Caco-2 (cell line): ENCODE data around the gene SPRTN. TPM values are rescaled to one million over a fixed set of nuclear protein-coding genes. Genes with fewer than 3 reads are reported as not detected.

Experiments used
- BruUV-seq: library from RNA; stranded (reverse); fragments of 400-500 nt; replicated peaks from 2 replicates; lab custom pipeline; 2021; lab: Mats Ljungman, UMichigan
- CTCF ChIA-PET: fragments of 300-600 bp; sonication (Branson Sonifier 250); formaldehyde crosslinking; loops from one replicate; lab custom pipeline; 2022; ENCODE audit warnings: antibody characterized with exemption; lab: Charles Lee
- POLR2A ChIA-PET: fragments of 300-600 bp; sonication (Branson Sonifier 250); formaldehyde crosslinking; loops from one replicate; lab custom pipeline; 2022; ENCODE audit warnings: antibody characterized with exemption; lab: Charles Lee
- DNase-seq, 2 experiments: peaks; one replicate each; pipeline versions ENCODE4 v3.0.0 to v3.0.0-alpha.2; 2020 to 2022
- H3K27me3 ChIP-seq: replicated peaks from 2 replicates; pipeline ENCODE4 v1.6.0; 2011; ENCODE audit warnings: low read length; ENCODE audit not compliant: control insufficient read depth, insufficient read depth
- H3K36me3 ChIP-seq: 2 replicates; pipeline ENCODE4 v1.5.1; 2011; ENCODE audit warnings: low read length; ENCODE audit not compliant: control insufficient read depth, insufficient read depth
- H3K4me1 ChIP-seq: fragments of 250-450 bp; sonication (Bioruptor Pico); 2 replicates; pipeline ENCODE4 v1.5.1; 2020; ENCODE audit warnings: mild to moderate bottlenecking
- H3K4me3 ChIP-seq: 2 replicates; pipeline ENCODE4 v1.5.1; 2011; ENCODE audit warnings: low read depth, mild to moderate bottlenecking, control low read depth, low read length
- H3K9me3 ChIP-seq: fragments of 250-450 bp; sonication (Bioruptor Pico); 2 replicates; pipeline ENCODE4 v1.5.1; 2020; ENCODE audit warnings: mild to moderate bottlenecking, moderate library complexity
- H3K27ac Mint-ChIP-seq: one replicate; pipeline ENCODE4 v1.8.0; 2022; ENCODE audit warnings: mixed read lengths; ENCODE audit not compliant: unreplicated experiment
- H3K27me3 Mint-ChIP-seq: one replicate; pipeline ENCODE4 v1.8.0; 2022; ENCODE audit warnings: mixed read lengths; ENCODE audit not compliant: insufficient read depth, unreplicated experiment
- H3K36me3 Mint-ChIP-seq: one replicate; pipeline ENCODE4 v1.8.0; 2022; ENCODE audit warnings: mild to moderate bottlenecking, mixed read lengths; ENCODE audit not compliant: insufficient read depth, unreplicated experiment
- H3K4me1 Mint-ChIP-seq: one replicate; pipeline ENCODE4 v1.8.0; 2022; ENCODE audit warnings: low read depth, mixed read lengths; ENCODE audit not compliant: unreplicated experiment
- H3K4me3 Mint-ChIP-seq: one replicate; pipeline ENCODE4 v1.8.0; 2022; ENCODE audit warnings: mild to moderate bottlenecking, moderate library complexity, mixed read lengths; ENCODE audit not compliant: unreplicated experiment
- H3K9me3 Mint-ChIP-seq: one replicate; pipeline ENCODE4 v1.8.0; 2022; ENCODE audit warnings: mixed read lengths; ENCODE audit not compliant: unreplicated experiment
- intact Hi-C: fragments of 100-400 bp; cut with micrococcal nuclease; formaldehyde crosslinking; loops from one replicate; pipeline ENCODE4 v1.10.0; 2022; ENCODE audit not compliant: unreplicated experiment
- total RNA-seq: library from RNA; stranded (reverse); gene quantifications from 2 replicates; pipeline ENCODE4 v1.2.3, GENCODE V29; 2022
- TF ChIP-seq, protein P1 (sequence below), 2 experiments: fragments of 200-600 bp in 1 of 2; IDR thresholded peaks; 1 replicate in 1 of 2; 2 replicates in 1 of 2; pipeline versions ENCODE4 v1.5.1 to v1.8.0; 2011 to 2022; ENCODE audit warnings: antibody characterized with exemption in 1 of 2, control low read depth in 1 of 2, inconsistent platforms in 1 of 2, low read depth in 1 of 2, low read length in 1 of 2, mild to moderate bottlenecking in 1 of 2, moderate library complexity in 1 of 2; ENCODE audit not compliant: insufficient read depth in 1 of 2, severe bottlenecking in 1 of 2, unreplicated experiment in 1 of 2

Gene SPRTN
- total RNA-seq, 1 experiment from 2014 or later = 21.3 TPM

DNA sequence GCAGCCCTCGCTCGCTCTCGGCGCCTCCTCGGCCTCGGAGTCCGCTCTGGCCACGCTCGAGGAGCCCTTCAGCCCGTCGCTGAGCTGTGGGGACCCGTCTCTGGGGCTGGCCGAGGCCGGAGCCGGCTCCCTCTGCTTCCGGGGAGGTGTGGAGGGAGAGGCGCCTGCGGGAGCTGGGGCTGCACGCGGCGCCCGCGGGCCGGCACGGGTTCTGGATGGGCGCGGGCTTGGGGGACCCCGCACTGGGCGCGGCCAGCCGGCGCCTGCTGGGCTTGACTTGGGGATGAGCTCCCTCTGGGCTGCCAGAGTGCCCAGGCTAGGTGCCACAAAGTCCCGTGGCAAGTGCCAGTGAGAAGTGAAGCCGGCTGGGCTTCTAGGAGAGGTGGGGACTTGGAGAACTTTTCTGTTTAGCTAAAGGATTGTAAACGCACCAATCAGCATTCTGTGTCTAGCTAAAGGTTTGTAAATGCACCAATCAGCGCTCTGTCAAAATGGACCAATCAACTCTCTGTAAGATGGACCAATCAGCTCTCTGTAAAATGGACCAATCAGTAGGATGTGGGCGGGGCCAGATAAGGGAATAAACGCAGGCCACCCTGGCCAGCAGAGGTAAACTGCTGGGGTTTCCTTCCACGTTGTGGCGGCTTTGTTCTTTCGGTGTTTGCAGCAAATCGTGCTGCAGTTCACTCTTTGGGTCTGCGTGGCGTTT, 20.6 kb upstream of the SPRTN start:
- CTCF ChIA-PET = no interaction called here

DNA sequence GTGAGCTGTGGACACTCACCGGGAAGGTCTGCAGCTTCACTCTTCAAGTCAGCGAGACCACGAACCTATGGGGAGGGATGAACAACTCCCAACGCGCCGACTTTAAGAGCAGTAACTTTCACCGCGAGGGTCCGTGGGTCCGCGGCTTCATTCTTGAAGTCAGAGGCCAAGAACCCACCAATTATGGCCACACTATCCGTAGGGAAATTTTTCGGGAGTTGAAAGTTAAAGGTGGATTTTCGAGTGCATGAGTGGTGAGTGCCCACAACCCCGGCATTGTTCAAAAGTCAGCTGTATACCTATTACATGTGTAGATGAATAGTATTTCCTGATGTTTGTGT, 20.1 kb upstream of the SPRTN start:
- H3K27ac Mint-ChIP-seq = no peak overlapping the region
- no peaks in the 10 kb centered on the region for H3K4me1 Mint-ChIP-seq
- H3K36me3 Mint-ChIP-seq = no peaks in the 10 kb centered on the region
- POLR2A ChIA-PET = interaction anchor here (0.6 kb wide), 1 partner anchor 215 kb away, joined by 4 read pairs; no protein-coding TSS in a partner anchor
- H3K27me3 ChIP-seq = no peaks in the 10 kb centered on the region
- H3K4me1 ChIP-seq = no peaks in the 10 kb centered on the region
- no peaks in the 10 kb centered on the region for H3K36me3 ChIP-seq
- no peaks in the 10 kb centered on the region; the same call in 1 of the 2 replicates for H3K9me3 ChIP-seq
- H3K9me3 Mint-ChIP-seq = no peaks in the 10 kb centered on the region
- DNase-seq = no peak
- H3K27me3 Mint-ChIP-seq = no peaks in the 10 kb centered on the region
- CTCF ChIA-PET = no interaction called here
- no peak overlapping the region for H3K4me3 Mint-ChIP-seq
- intact Hi-C loops = no loop called here
- BruUV-seq = no TSS peak
- TF ChIP-seq, protein P1, sequence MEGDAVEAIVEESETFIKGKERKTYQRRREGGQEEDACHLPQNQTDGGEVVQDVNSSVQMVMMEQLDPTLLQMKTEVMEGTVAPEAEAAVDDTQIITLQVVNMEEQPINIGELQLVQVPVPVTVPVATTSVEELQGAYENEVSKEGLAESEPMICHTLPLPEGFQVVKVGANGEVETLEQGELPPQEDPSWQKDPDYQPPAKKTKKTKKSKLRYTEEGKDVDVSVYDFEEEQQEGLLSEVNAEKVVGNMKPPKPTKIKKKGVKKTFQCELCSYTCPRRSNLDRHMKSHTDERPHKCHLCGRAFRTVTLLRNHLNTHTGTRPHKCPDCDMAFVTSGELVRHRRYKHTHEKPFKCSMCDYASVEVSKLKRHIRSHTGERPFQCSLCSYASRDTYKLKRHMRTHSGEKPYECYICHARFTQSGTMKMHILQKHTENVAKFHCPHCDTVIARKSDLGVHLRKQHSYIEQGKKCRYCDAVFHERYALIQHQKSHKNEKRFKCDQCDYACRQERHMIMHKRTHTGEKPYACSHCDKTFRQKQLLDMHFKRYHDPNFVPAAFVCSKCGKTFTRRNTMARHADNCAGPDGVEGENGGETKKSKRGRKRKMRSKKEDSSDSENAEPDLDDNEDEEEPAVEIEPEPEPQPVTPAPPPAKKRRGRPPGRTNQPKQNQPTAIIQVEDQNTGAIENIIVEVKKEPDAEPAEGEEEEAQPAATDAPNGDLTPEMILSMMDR (IDR thresholded peaks at IDR 0.05; ENCODE audit: insufficient read depth in 1 of 2, low read depth in 1 of 2, low read length in 1 of 2, severe bottlenecking in 1 of 2, unreplicated experiment in 1 of 2) = no peak
- H3K4me3 ChIP-seq = no peak overlapping the region

More for the DNA sequence above, 20.6 kb upstream of the SPRTN start:
- no peak for DNase-seq
- no peaks in the 10 kb centered on the region for H3K9me3 Mint-ChIP-seq
- no peak overlapping the region for H3K27ac Mint-ChIP-seq
- Histone ChIP-seq H3K9me3 (no peaks in the 10 kb centered on the region; the same call in 1 of the 2 replicates), H3K4me3 (no peak overlapping the region), H3K36me3 (no peaks in the 10 kb centered on the region), H3K4me1 (no peaks in the 10 kb centered on the region), H3K27me3 (no peaks in the 10 kb centered on the region)
- no TSS peak for BruUV-seq
- POLR2A ChIA-PET = interaction anchor here (0.6 kb wide), 1 partner anchor 215 kb away, joined by 4 read pairs; no protein-coding TSS in a partner anchor
- TF ChIP-seq, protein P1 (IDR thresholded peaks at IDR 0.05; ENCODE audit: insufficient read depth in 1 of 2, low read depth in 1 of 2, low read length in 1 of 2, severe bottlenecking in 1 of 2, unreplicated experiment in 1 of 2) = no peak
- no peaks in the 10 kb centered on the region for H3K27me3 Mint-ChIP-seq
- no peaks in the 10 kb centered on the region for H3K36me3 Mint-ChIP-seq
- H3K4me3 Mint-ChIP-seq = no peak overlapping the region
- no peaks in the 10 kb centered on the region for H3K4me1 Mint-ChIP-seq
- intact Hi-C loops = no loop called here

DNA sequence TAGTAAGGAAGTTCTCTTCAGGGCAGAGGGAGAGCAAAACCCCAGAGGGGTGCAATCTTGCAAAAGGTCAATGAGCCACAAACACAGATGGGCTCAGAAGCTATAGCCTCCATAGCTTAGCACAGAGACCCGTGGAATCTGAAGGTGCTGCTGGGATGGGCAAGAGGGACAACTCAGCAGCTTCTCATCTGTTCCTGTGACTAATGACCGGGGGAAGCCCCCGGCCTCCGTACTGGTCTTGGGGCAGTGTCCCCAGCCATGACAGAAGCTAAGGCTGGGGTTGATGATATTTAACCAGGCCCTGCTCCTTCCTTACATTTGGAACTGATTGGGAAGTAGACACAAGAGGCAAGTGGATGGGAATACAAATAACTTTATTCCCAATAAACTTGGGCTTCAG, 19.5 kb upstream of the SPRTN start:
- no peaks in the 10 kb centered on the region for H3K27me3 Mint-ChIP-seq
- POLR2A ChIA-PET = no interaction called here

More for the DNA sequence above, 19.5 kb upstream of the SPRTN start:
- Mint-ChIP-seq H3K36me3 (no peaks in the 10 kb centered on the region), H3K4me3 (no peak overlapping the region), H3K4me1 (no peaks in the 10 kb centered on the region), H3K9me3 (no peaks in the 10 kb centered on the region), H3K27ac (no peak overlapping the region)
- H3K4me3 ChIP-seq = no peak overlapping the region
- intact Hi-C loops = no loop called here
- CTCF ChIA-PET = no interaction called here
- no TSS peak for BruUV-seq
- H3K9me3 ChIP-seq = no peaks in the 10 kb centered on the region; the same call in 1 of the 2 replicates
- TF ChIP-seq, protein P1 (IDR thresholded peaks at IDR 0.05; ENCODE audit: insufficient read depth in 1 of 2, low read depth in 1 of 2, low read length in 1 of 2, severe bottlenecking in 1 of 2, unreplicated experiment in 1 of 2) = no peak
- no peaks in the 10 kb centered on the region for H3K36me3 ChIP-seq
- DNase-seq = no peak
- no peaks in the 10 kb centered on the region for H3K4me1 ChIP-seq
- H3K27me3 ChIP-seq = no peaks in the 10 kb centered on the region; the same call in 1 of the 2 replicates
